Measurements from ENCODE around the gene DSCAML1.
"Not testable (repeated sequence)": the region's sequence is repeated elsewhere in the genome, so short reads cannot be mapped to it uniquely, and the experiment has no call there.

The DSCAML1 gene

DNA sequence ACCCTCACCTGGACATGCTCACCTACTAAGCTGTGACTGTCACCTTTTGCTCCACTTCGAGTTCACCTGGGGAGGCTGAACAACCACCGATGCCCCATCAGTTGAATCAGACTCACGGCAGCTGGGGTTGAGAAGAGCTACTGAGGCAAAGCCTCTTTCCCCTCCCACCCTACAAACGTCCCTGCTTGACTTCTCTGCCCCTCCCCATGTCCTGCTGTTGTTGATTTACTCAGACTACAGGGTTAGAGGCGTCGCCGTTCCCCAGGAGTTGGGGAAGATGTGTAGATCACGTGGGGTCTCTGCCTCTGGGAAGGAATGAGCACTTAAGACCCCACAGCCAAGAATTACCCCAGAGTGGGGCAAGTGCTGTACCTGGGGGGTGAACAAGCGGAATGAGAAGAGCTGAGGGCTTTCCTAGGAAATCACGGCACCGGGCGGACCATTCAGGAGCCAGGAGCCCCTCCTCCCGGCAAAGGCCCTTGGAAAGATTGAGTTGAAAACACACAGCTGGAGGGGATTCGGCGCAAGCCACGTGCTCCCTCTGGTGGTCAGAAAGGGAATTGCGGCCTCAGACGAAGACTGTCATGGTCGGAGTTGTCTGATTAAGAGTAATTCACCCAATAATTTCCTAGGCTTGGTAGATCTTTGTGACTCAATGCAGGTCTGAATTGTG is 20.5 kb upstream of the DSCAML1 start:
- DNase-seq, result peak; percentile 91 to 98 (median 96)

DNA sequence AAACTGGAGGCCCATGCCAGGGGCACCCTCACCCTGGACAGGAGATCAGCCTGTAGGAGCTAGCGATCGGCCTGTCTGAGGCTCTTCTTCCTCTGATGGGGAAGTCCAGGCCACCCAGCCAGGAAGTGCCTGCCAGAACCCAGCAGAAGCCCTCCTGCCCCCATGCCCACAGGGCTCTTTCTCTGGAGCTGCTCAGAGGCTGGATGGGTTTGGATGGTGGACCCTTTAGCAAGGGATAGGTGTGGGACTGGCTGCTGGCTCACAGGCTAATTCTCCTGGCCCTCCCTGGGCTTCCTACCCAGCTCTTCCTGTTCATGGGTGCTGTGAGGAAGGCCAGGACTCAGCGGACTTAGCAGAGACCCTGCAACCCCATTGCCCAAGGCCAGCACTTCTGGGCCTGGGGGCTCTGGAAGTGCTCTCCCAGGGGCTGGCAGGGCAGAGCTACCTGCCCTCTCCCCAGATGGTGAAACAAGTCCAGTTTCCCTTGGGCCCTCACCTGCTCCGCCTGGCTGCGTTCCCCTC is 19.9 kb upstream of the DSCAML1 start:
- DNase-seq, result peak; percentile 66 to 79 (median 71)

GRCh38 chr11:117816151-117816741 is 19.2 kb upstream of the DSCAML1 start:
- DNase-seq, result peak; percentile 48 to 53 (median 49)

DNA sequence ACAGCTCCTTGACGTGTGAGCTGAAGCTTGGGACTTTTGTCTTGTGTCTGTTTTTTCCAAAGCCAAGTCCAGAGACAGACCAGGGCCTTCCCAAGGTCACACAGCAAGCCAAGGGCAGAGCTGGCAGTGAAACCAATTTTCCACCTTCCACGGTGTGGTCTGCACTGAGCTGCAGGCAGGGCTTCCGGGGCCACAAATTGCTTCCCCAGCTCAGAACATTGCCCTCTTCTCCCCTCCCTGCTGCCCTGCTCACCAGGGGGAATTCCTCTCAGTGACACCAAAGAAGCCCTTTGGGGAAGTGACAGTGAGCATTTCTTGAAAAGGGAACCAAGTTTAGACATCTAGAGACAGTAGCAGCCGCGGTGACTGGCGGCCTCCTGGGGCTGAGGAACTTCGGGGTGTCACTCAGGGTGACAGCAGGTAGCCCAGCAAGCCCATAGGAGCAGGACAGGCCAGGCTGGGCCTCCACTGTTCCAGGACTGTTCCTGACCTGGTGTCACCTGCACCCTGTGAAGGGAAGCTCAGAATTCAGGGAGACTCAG is 18.3 kb upstream of the DSCAML1 start:
- DNase-seq, result peak; percentile 93 to 98 (median 96)

DNA sequence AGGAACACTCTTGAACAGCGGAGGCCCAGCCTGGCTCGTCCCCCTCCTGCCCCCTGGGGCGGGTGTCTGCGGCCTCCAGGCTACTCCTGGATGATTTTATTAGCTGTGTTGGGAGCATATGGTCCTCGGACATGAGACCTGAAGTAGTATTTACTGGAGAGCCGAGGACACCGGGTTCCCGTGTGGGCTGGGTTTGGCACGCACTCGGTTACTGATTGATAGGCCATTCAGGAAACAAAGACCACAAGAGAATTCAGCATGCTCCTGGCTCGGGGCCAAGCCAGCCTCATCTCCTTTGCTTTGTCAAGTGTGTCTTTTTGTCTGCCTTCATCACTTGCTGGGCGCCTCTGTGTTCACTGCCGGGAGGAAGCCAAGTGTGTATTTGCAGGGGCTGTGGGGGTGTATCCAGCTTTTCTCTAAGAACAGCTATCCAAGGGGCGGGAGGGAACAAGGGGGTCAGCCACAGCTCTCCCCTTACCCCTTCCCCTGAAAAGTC is 17.8 kb upstream of the DSCAML1 start:
- peak in 1 of 3 donors; percentile 35 for DNase-seq

GRCh38 chr11:117814204-117814765 is 17.3 kb upstream of the DSCAML1 start:
- DNase-seq, result no peak

DNA sequence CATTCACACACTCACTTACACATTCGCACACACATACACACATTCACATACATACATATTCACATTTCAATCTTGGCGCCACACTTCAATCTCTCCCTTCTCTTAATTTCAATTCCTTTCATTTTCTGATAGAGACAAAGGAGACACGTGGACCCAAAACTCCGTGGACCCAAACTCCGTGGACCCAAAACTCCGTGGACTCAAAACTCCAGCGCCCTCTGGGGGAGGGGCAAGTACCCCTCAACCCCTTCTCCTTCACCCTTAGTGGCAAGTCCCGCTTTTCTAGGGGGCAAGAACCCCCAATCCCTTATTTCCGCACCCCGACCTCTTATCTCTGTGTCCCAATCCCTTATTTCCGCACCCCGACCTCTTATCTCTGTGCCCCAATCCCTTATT is 13.0 kb upstream of the DSCAML1 start:
- not testable (repeated sequence) for DNase-seq

DNA sequence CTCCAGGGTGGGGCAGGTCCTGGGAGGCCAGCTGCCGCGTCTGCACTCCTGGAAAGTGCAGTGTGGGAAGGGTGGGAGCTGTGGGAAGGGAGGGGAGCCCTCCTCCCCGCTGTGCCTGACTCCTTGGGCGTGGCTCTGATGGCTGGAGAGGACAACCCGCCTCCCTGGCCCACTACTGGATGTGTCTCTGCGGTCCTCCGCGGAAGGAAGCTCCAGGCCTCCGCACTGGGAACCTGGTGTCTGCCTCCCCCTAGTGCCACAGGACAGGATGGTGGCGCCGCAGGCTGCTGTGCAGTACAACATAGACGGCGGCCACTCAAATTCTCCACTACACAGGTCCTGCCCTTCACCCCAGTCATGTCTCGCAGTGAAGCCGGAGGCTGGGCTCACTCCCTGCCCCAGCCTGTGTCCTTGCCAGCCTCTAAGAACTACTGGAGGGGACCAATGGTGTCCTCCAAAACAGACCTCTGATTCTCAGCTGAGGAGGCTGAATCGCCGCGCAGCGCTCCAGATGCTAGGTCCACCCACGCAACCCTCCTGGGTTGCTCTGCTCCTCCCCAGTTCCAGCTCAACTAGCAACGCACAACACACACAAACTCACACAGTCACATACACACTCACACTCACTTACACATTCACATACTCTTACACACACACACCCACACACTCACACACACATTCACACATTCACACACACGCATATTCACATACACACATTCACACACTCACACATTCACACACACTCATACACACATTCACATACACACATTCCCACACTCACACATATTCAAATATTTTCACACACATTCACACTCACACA is 12.4 kb upstream of the DSCAML1 start:
- peak; percentile 85 to 90 (median 86) for DNase-seq

DNA sequence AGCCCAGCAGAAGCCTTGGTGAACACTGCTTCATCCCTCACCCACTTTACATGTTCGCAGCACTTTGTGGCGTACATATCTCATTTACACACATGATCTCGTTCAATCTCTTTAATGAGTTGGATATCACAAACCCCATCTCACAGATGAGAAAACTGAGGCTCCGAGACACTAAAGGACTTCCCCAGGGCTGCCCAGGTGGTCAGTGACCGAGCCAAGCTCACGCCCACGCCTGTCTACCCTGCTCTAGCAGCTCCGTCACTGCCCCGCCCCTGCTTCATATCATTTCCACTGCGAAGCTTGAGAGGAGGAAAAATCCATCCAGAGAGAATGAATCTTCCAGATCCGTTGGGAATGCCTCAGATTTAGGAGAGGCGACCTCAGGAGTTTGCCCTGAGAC is 11.8 kb upstream of the DSCAML1 start:
- no peak for DNase-seq

DNA sequence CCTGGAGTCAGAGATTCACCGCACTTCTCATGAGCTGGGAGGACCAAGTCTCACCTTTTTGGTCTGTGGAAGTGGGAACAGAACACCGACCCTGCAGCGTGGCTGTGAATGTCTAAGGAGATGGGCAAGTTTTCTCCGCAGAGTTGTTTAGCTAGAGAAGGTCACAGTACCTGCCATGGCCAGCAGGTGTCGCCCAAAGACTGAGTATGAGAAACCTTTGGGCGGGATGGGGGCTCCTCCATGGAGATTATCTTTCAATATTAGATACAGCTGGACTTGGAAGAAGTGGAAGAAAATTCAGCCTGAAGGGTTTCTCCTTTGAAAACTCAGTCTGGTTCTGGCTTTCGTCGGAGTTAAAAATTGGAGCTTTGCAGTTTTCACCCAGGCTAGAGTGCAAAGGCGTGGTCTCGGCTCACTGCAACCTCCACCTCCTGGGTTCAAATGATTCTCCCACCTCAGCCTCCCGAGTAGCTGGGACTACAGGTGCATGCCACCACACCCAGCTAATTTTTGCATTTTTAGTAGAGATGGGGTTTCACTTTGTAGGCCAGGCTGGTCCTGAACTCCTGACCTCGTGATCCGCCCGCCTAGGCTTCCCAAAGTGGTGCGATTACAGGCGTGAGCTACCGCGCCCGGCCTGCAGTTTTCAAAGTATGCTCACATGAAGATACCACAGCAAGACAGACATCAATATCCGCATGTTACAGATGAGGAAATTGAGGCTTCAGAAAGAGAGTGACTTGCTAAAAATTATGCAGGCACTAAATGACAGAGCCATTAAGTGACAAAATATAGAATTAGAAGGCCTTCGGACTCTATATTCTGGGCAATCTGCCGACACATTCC is 10.7 kb upstream of the DSCAML1 start:
- peak; percentile 82 to 90 (median 87) for DNase-seq

DNA sequence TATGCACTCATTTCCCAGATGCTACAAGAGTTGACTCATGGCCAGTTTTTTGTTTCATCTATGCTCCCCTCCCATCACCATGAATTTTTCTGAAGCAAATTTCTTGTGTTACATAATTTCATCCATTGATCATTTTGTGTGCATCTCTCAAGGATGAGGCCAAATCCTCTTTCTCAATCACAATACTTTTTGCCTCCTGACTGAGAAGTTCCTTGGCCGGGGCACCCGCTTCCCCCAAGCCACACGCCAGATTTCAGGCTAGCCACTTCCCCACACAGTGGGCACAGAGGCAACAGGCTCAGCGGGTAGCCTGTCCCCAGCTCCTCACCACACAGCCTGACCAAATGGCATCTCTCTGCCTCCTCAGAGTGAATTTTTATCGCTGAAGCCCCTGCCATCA is 9.8 kb upstream of the DSCAML1 start:
- DNase-seq, result peak; percentile 65 to 72 (median 69)

DNA sequence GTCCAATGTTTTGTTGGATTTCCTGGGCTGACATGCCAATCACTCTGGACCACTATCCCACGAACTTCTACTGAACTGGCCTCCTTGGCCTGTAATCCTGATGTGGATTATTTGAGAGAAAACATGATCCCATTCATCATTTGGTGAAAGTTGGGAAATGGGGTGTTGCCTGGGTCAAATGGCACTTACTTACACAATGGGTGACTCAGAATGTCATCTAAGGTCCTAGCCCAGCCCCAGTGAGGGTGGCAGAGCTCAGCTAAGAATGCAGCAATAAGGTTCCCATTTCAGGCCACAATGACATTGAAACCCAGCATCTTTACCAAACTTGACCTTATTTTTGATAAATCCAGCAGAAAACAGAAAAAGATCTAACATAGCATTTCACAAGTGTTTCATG is 8.0 kb upstream of the DSCAML1 start:
- peak; percentile 87 to 92 (median 88) for DNase-seq

DNA sequence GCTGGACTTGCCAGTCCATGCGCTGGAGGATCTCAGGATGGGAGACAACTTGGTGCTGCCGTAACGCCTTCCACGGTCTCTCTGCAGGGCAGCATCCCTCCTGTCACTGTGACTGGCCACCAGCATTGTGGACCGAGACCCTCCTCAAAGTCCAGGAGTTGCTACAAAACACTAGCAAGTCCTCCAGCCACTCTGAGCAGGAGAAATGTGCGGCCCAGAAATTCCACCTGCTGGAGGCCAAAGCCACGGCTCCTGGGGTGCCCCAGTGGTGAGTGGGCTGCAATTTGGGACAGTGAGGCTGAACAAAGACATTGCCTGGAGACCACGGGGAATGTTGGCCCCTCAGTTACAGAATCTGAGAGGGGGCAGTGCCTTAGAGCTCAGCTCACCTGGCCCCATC is 6.9 kb upstream of the DSCAML1 start:
- no peak for DNase-seq

- no peak for DNase-seq
These were observed 2.6 kb upstream of the DSCAML1 start for GRCh38 chr11:117799634-117800033.

- DNase-seq, result no peak
These were observed 552 bp downstream of the DSCAML1 start for GRCh38 chr11:117796456-117796871.

DNA sequence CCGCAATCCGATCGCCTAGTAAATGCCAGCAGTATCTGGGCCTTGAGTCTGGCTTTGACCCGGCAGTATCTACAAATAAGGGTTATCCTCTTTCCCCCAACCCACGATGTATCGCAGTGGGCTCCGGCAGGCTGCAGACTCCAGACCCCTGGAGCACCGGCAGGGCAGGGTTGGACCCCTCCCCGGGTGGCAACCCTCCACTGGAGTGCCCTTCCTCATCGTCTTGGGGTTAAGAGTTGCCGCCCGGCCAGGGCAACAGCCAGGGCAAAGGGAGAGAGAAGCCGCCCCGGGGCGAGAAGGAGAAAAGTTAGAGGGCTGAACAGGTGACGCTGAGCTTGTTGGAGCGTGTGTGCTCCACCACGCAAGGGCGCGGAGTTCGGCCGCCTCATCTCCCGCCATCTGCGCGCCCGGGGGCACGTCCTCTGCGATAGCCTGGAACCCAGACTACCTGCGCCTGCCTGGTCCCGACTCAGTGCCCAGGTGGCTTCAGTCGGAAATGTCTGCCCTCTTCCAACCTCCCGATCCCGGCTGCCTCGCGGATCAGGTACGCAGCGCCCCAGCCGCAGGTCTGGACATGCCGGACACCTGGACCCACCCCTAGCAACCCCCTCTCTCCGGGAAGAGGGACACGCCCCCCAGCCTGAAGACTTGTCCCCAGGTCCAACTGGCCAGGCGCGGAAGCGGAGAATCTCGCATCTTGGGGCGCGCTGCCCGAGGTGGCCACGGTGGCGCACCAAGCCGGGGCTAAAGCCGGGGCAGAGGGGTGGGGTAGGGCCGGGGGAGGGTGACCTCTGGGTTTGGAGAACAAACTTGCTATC is 1.2 kb downstream of the DSCAML1 start:
- no peak for DNase-seq

DNA sequence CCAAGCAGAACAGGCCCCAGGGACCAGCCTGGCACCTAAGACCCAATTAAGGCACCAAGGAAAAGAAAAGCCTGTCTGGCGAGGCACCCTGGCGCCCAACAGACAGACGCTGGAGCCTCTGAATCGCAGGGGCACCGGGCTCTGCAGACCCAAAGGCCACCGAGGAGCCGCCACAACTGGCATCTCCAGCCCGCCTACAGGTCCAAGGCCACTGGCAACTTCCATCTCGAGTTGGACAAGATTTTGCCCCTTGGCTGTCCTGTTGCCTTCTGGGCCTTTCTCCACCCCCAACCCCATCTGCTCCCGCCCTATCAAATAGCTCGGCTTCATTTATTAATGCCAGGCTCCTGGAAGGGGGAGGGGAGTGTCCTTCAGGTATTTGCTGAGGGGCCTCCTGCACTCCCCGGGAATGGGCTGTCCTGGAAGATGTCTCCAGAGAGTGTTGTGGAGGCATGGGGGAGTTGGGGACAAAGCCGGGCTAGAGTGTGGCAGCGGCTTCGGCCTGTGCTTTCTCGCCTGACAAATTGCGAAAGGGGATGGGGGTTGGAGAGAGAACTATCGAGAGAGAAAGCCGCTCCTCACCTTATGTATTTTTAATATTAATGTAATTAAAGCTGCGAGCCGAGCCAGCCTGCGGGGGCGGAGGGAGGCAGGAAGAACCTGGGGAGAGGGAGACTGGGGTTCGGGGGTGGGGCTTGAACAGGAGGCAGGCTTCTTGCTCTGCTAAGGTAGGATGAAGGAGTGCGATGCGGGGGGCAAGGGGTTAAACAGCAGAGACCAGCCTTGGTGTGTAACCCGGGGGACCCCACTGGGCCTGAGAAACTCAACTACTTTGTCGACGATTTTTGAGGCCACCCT is 2.0 kb downstream of the DSCAML1 start:
- no peak for DNase-seq

- no peak for DNase-seq
These were observed 2.9 kb downstream of the DSCAML1 start for GRCh38 chr11:117794135-117794534.

DNA sequence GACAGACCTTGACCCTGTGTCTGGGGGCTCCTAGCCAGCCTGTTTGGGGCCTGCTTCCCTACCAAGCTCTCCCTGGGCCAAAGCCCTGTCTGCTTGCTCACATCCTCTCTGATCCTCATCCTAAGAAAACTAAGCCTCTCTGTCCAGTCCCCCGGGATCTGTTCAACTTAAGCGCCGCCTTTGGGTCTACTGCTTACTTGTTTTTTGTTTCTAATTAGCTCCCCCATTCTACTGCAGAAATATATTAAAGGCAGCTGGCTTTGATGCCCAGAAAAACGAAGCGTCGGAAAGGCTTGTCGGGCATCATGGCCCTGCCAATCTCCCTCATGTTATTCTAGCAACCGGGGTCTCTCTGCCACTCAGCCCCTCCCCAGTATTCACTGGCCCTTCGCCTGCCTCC is 3.4 kb downstream of the DSCAML1 start:
- no peak for DNase-seq

DNA sequence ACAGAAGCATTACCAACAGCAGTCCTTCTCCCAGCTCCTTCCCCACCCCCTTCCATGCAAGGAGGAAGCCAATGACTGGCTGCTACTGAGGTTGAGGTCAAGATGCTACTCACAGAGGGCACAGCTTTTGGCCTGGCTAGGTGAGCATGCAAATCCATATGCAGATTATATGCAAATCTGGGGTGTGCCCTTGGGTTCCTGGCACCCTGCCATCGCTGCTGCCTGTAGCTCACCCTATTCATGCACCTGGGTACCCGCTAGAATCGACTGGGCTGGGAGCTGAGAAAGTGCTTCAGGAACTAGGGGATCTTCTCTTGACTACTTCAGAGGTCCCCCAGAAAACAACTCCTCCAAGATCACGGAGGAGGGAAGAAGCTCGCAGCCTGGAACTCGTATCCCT is 4.0 kb downstream of the DSCAML1 start:
- no peak for DNase-seq

Data from suppressor macrophage treated with lipopolysaccharide for 1 hour (primary cell).